GM18517 (cell line): ENCODE measurements around the gene CNBD2.
A peak's percentile ranks its signal among the peaks of the same experiment; 100 is the strongest.
"Not testable (repeated sequence)": the region's sequence is repeated elsewhere in the genome, so short reads cannot be mapped to it uniquely, and the experiment has no call there.

Experiments used
- ATAC-seq: cut with Tn5 transposase; IDR thresholded peaks from one replicate; pipeline ENCODE4 v1.9.1; 2021; ENCODE audit warnings: mild to moderate bottlenecking, moderate library complexity; ENCODE audit not compliant: unreplicated experiment

Gene CNBD2

GRCh38 chr20:35967979-35968640 is at the start of gene CNBD2:
TSS of gene CNBD2 (plus strand) at chr20:35968590. CDS start at chr20:35968763, 173 bp downstream.
- no peak for ATAC-seq

- no peak for ATAC-seq
Measured at GRCh38 chr20:35920523-35920922, 47.9 kb upstream of the CNBD2 start.

- no peak for ATAC-seq
Measured at GRCh38 chr20:35929301-35929700, 39.1 kb upstream of the CNBD2 start.

- ATAC-seq, result no peak
Measured at GRCh38 chr20:35934050-35934449, 34.3 kb upstream of the CNBD2 start.

GRCh38 chr20:35939264-35939663 is 29.1 kb upstream of the CNBD2 start:
- no peak for ATAC-seq

- ATAC-seq, result no peak
Measured at GRCh38 chr20:35941620-35942019, 26.8 kb upstream of the CNBD2 start.

GRCh38 chr20:35942243-35942642 is 26.1 kb upstream of the CNBD2 start:
- no peak for ATAC-seq

- ATAC-seq, result no peak
Measured at GRCh38 chr20:35947489-35947888, 20.9 kb upstream of the CNBD2 start.

GRCh38 chr20:35947907-35948306 is 20.5 kb upstream of the CNBD2 start:
- ATAC-seq, result no peak

- ATAC-seq, result no peak
Measured at GRCh38 chr20:35950093-35950492, 18.3 kb upstream of the CNBD2 start.

- not testable (repeated sequence) for ATAC-seq
Measured at GRCh38 chr20:35952080-35952479, 16.3 kb upstream of the CNBD2 start.

GRCh38 chr20:35952480-35953386 is 15.7 kb upstream of the CNBD2 start:
- ATAC-seq, result no peak

GRCh38 chr20:35953387-35954199 is 14.8 kb upstream of the CNBD2 start:
- ATAC-seq, result peak; percentile 26

GRCh38 chr20:35954200-35954906 is 14.0 kb upstream of the CNBD2 start, which contains the start of gene SCAND1:
TSS of gene SCAND1 (minus strand) at chr20:35954502. CDS start at chr20:35954284, 218 bp downstream.
- peak; percentile 90 for ATAC-seq

- ATAC-seq, result no peak
Measured at GRCh38 chr20:35954907-35955251, 13.5 kb upstream of the CNBD2 start.

GRCh38 chr20:35956616-35957015 is 11.8 kb upstream of the CNBD2 start:
- ATAC-seq, result no peak

- ATAC-seq, result not testable (repeated sequence)
Measured at GRCh38 chr20:35959291-35959690, 9.1 kb upstream of the CNBD2 start.

- no peak for ATAC-seq
Measured at GRCh38 chr20:35963878-35964277, 4.5 kb upstream of the CNBD2 start.

- no peak for ATAC-seq
Measured at GRCh38 chr20:35968930-35969329, 540 bp downstream of the CNBD2 start.

GRCh38 chr20:35971981-35972380 is 3.6 kb downstream of the CNBD2 start:
- ATAC-seq, result no peak

GRCh38 chr20:35972462-35972861 is 4.1 kb downstream of the CNBD2 start:
- no peak for ATAC-seq
